Activated CD8-positive, alpha-beta T cell treated with anti-CD3 and anti-CD28 coated beads, Interleukin-2, amount 10 ng/mL, durations not matched to agents 7 days and 5 days (primary cell): ENCODE data around the gene AATF. TPM values are rescaled to one million over a fixed set of nuclear protein-coding genes. Genes with fewer than 3 reads are reported as not detected.

Experiments used
- ATAC-seq: fragments of 150-1000 bp; cut with Tn5 transposase; one replicate; pipeline ENCODE4 v1.10.0; 2021; ENCODE audit warnings: moderate library complexity
- CTCF ChIA-PET: fragments of 350-600 bp; sonication (Branson Sonifier 250); formaldehyde crosslinking; loops from one replicate; lab custom pipeline; 2021; ENCODE audit warnings: antibody characterized with exemption; lab: Charles Lee
- POLR2A ChIA-PET: fragments of 350-600 bp; sonication (Branson Sonifier 250); formaldehyde crosslinking; loops from one replicate; lab custom pipeline; 2021; ENCODE audit warnings: antibody characterized with exemption; lab: Charles Lee
- DNase-seq: peaks from one replicate; pipeline ENCODE4 v3.0.0-alpha.2; 2020
- H3K27ac Mint-ChIP-seq: one replicate; pipeline ENCODE4 v1.8.0; 2021; ENCODE audit warnings: mild to moderate bottlenecking, mixed read lengths
- H3K27me3 Mint-ChIP-seq: one replicate; pipeline ENCODE4 v1.8.0; 2021; ENCODE audit warnings: low read depth, mixed read lengths
- H3K36me3 Mint-ChIP-seq: one replicate; pipeline ENCODE4 v1.8.0; 2021; ENCODE audit warnings: low read depth, mixed read lengths
- H3K4me1 Mint-ChIP-seq: one replicate; pipeline ENCODE4 v1.8.0; 2021; ENCODE audit warnings: low read depth, mixed read lengths
- H3K4me3 Mint-ChIP-seq: one replicate; pipeline ENCODE4 v1.8.0; 2021; ENCODE audit warnings: mild to moderate bottlenecking, mixed read lengths
- H3K9me3 Mint-ChIP-seq: one replicate; pipeline ENCODE4 v1.8.0; 2022; ENCODE audit warnings: mixed read lengths; ENCODE audit not compliant: insufficient read depth
- total RNA-seq, 2 experiments: library from RNA; stranded (reverse); gene quantifications; one replicate each; pipeline ENCODE4 v1.2.3, GENCODE V29; 2021

AATF gene
- total RNA-seq, 2 experiments from 2014 or later = 69.8 to 72.9 TPM

- Mint-ChIP-seq H3K4me3 (peak overlapping the region; percentile 56), H3K27ac (peak overlapping the region; percentile 57), H3K36me3 (peaks cover 2% of the 10 kb centered on the region), H3K9me3 (no peaks in the 10 kb centered on the region), H3K27me3 (peaks cover 80% of the 10 kb centered on the region), H3K4me1 (peaks cover 66% of the 10 kb centered on the region)
- POLR2A ChIA-PET = interaction anchor here (3.0 kb wide), 1 partner anchor 11 kb away, joined by 10 read pairs; the partner anchor contains the start of gene AATF
- DNase-seq (no peak), ATAC-seq (no peak)
- CTCF ChIA-PET = interaction anchor here (1.1 kb wide), 1 partner anchor 110 kb away, joined by 4 read pairs; no protein-coding TSS in a partner anchor
Measured at GRCh38 chr17:36937959-36938565, 10.7 kb upstream of the AATF start.

- CTCF ChIA-PET = interaction anchor here (1.1 kb wide), 1 partner anchor 109 kb away, joined by 4 read pairs; no protein-coding TSS in a partner anchor
- Mint-ChIP-seq H3K27me3 (peaks cover 82% of the 10 kb centered on the region), H3K4me3 (peak overlapping the region; percentile 40), H3K4me1 (peaks cover 66% of the 10 kb centered on the region), H3K9me3 (no peaks in the 10 kb centered on the region), H3K27ac (peak overlapping the region; percentile 70), H3K36me3 (peaks cover 2% of the 10 kb centered on the region)
- POLR2A ChIA-PET = interaction anchor here (3.0 kb wide), 1 partner anchor 10 kb away, joined by 10 read pairs; the partner anchor contains the start of gene AATF
- no peak for ATAC-seq
- DNase-seq = no peak
Measured at GRCh38 chr17:36938566-36939051, 10.1 kb upstream of the AATF start.

GRCh38 chr17:36939052-36939801 lies 9.5 kb upstream of the AATF start:
- Mint-ChIP-seq H3K36me3 (peaks cover 2% of the 10 kb centered on the region), H3K4me1 (peaks cover 63% of the 10 kb centered on the region)
- DNase-seq = no peak

GRCh38 chr17:36939802-36940312 lies 8.9 kb upstream of the AATF start:
- DNase-seq (no peak), ATAC-seq (no peak)
- ChIA-PET POLR2A (interaction anchor here (0.9 to 3.0 kb wide), 2 partner anchors 8 to 9 kb away, joined by 3 to 10 read pairs; partner anchors contain the start of gene AATF), CTCF (no interaction called here)
- Mint-ChIP-seq H3K9me3 (no peaks in the 10 kb centered on the region), H3K4me1 (peaks cover 64% of the 10 kb centered on the region), H3K27ac (peak overlapping the region; percentile 79), H3K4me3 (no peak overlapping the region), H3K36me3 (peaks cover 2% of the 10 kb centered on the region), H3K27me3 (peaks cover 82% of the 10 kb centered on the region)

More at GRCh38 chr17:36939052-36939801, 9.5 kb upstream of the AATF start:
- no peak for ATAC-seq
- POLR2A ChIA-PET = interaction anchor here (3.0 kb wide), 1 partner anchor 10 kb away, joined by 10 read pairs; the partner anchor contains the start of gene AATF
- CTCF ChIA-PET = interaction anchor here (1.1 kb wide), 1 partner anchor 109 kb away, joined by 4 read pairs; no protein-coding TSS in a partner anchor
- H3K4me3 Mint-ChIP-seq = peak overlapping the region; percentile 40
- peak overlapping the region; percentile 70 for H3K27ac Mint-ChIP-seq
- no peaks in the 10 kb centered on the region for H3K9me3 Mint-ChIP-seq
- peaks cover 80% of the 10 kb centered on the region for H3K27me3 Mint-ChIP-seq

- ChIA-PET POLR2A (interaction anchor here (0.9 kb wide), 1 partner anchor 9 kb away, joined by 3 read pairs; no protein-coding TSS in a partner anchor), CTCF (no interaction called here)
- H3K36me3 Mint-ChIP-seq = peaks cover 2% of the 10 kb centered on the region
- ATAC-seq = no peak
- H3K27me3 Mint-ChIP-seq = peaks cover 81% of the 10 kb centered on the region
- no peak for DNase-seq
- H3K4me1 Mint-ChIP-seq = peaks cover 57% of the 10 kb centered on the region
- H3K27ac Mint-ChIP-seq = no peak overlapping the region
- H3K4me3 Mint-ChIP-seq = peak overlapping the region; percentile 18
- H3K9me3 Mint-ChIP-seq = no peaks in the 10 kb centered on the region
Measured at GRCh38 chr17:36940313-36941264, 8.2 kb upstream of the AATF start.

- ChIA-PET CTCF (no interaction called here), POLR2A (no interaction called here)
- H3K9me3 Mint-ChIP-seq = no peaks in the 10 kb centered on the region
- DNase-seq (no peak), ATAC-seq (peak; percentile 9)
- peak overlapping the region; percentile 0 for H3K27ac Mint-ChIP-seq
- peak overlapping the region; percentile 2 for H3K4me3 Mint-ChIP-seq
- H3K4me1 Mint-ChIP-seq = peaks cover 50% of the 10 kb centered on the region
- peaks cover 2% of the 10 kb centered on the region for H3K36me3 Mint-ChIP-seq
- H3K27me3 Mint-ChIP-seq = peaks cover 79% of the 10 kb centered on the region
Measured at GRCh38 chr17:36941265-36942010, 7.3 kb upstream of the AATF start.

- peaks cover 80% of the 10 kb centered on the region for H3K27me3 Mint-ChIP-seq
- peak overlapping the region; percentile 0 for H3K27ac Mint-ChIP-seq
- CTCF ChIA-PET = no interaction called here
- DNase-seq (no peak), ATAC-seq (peak; percentile 29)
- H3K9me3 Mint-ChIP-seq = no peaks in the 10 kb centered on the region
- H3K36me3 Mint-ChIP-seq = peaks cover 2% of the 10 kb centered on the region
- POLR2A ChIA-PET = no interaction called here
- H3K4me3 Mint-ChIP-seq = peak overlapping the region; percentile 2
- peaks cover 50% of the 10 kb centered on the region for H3K4me1 Mint-ChIP-seq
Measured at GRCh38 chr17:36942019-36942599, 6.6 kb upstream of the AATF start.

- POLR2A ChIA-PET = no interaction called here
- ATAC-seq = peak; percentile 12
- no peaks in the 10 kb centered on the region for H3K9me3 Mint-ChIP-seq
- H3K27me3 Mint-ChIP-seq = peaks cover 80% of the 10 kb centered on the region
- H3K4me3 Mint-ChIP-seq = no peak overlapping the region
- H3K27ac Mint-ChIP-seq = no peak overlapping the region
- CTCF ChIA-PET = no interaction called here
- no peak for DNase-seq
- peaks cover 2% of the 10 kb centered on the region for H3K36me3 Mint-ChIP-seq
- H3K4me1 Mint-ChIP-seq = peaks cover 46% of the 10 kb centered on the region
Measured at GRCh38 chr17:36942631-36943125, 6.1 kb upstream of the AATF start.

- Mint-ChIP-seq H3K36me3 (peaks cover 2% of the 10 kb centered on the region), H3K4me1 (peaks cover 49% of the 10 kb centered on the region), H3K27ac (no peak overlapping the region), H3K27me3 (peaks cover 73% of the 10 kb centered on the region), H3K9me3 (no peaks in the 10 kb centered on the region), H3K4me3 (peak overlapping the region; percentile 12)
- ATAC-seq (no peak), DNase-seq (no peak)
- POLR2A ChIA-PET = no interaction called here
- CTCF ChIA-PET = no interaction called here
Measured at GRCh38 chr17:36943250-36944191, 5.2 kb upstream of the AATF start.
